Fibroblast of lung (primary cell): Measurements from ENCODE around the gene SMC3. TPM values are rescaled to one million over a fixed set of nuclear protein-coding genes. Genes with fewer than 3 reads are reported as not detected.
"Not testable (repeated sequence)": the region's sequence is repeated elsewhere in the genome, so short reads cannot be mapped to it uniquely, and the experiment has no call there.

Experiments
- DNase-seq, 2 donors: peaks; one replicate each; pipeline versions ENCODE4 v3.0.0 to v3.0.0-alpha.2; 2010; ENCODE audit warnings: low read depth in 2 of 2
- H2AFZ ChIP-seq: 2 replicates; pipeline ENCODE4 v1.5.1; 2012; ENCODE audit warnings: low read length, control low read depth, inconsistent platforms
- H3K27ac ChIP-seq: 2 replicates; pipeline ENCODE4 v1.5.1; 2011; ENCODE audit warnings: low read length, control low read depth; ENCODE audit not compliant: insufficient read depth
- H3K27me3 ChIP-seq: 2 replicates; pipeline ENCODE4 v1.5.1; 2011; ENCODE audit warnings: mild to moderate bottlenecking, low read length; ENCODE audit not compliant: control insufficient read depth, insufficient read depth
- H3K36me3 ChIP-seq: 2 replicates; pipeline ENCODE4 v1.5.1; 2011; ENCODE audit warnings: low read length; ENCODE audit not compliant: control insufficient read depth, insufficient read depth
- H3K4me1 ChIP-seq: 2 replicates; pipeline ENCODE4 v1.5.1; 2011; ENCODE audit warnings: low read length; ENCODE audit not compliant: control insufficient read depth, insufficient read depth; ENCODE audit errors: extremely low read depth
- H3K4me2 ChIP-seq: 2 replicates; pipeline ENCODE4 v1.5.1; 2011; ENCODE audit warnings: low read length, control low read depth; ENCODE audit not compliant: insufficient read depth; ENCODE audit errors: extremely low read depth
- H3K4me3 ChIP-seq, 4 experiments: fragments of 200-600 bp in 1 of 4; sonication (generic) in 1 of 4; replicated peaks in 1 of 4; 2 replicates each; pipeline ENCODE4 v1.5.1; 2011 to 2016; ENCODE audit warnings: low read length in 4 of 4, low read depth in 3 of 4, mild to moderate bottlenecking in 3 of 4, control low read depth in 2 of 4, inconsistent platforms in 1 of 4, mixed read lengths in 1 of 4; ENCODE audit not compliant: insufficient read depth in 1 of 4; ENCODE audit errors: control extremely low read depth in 1 of 4
- H3K79me2 ChIP-seq: 2 replicates; pipeline ENCODE4 v1.5.1; 2012; ENCODE audit warnings: mild to moderate bottlenecking, low read length, inconsistent platforms; ENCODE audit not compliant: control insufficient read depth, insufficient read depth
- H3K9ac ChIP-seq: 2 replicates; pipeline ENCODE4 v1.5.1; 2011; ENCODE audit warnings: mild to moderate bottlenecking, low read length, control low read depth; ENCODE audit not compliant: insufficient read depth
- H3K9me3 ChIP-seq: 2 replicates; pipeline ENCODE4 v1.5.1; 2012; ENCODE audit warnings: low read depth, low read length; ENCODE audit not compliant: control insufficient read depth, insufficient read depth
- H4K20me1 ChIP-seq: 2 replicates; pipeline ENCODE4 v1.5.1; 2011; ENCODE audit warnings: low read length; ENCODE audit not compliant: control insufficient read depth, insufficient read depth; ENCODE audit errors: extremely low read depth
- EZH2 ChIP-seq: IDR thresholded peaks from 2 replicates; pipeline ENCODE4 v1.5.1; 2012; ENCODE audit warnings: low read length, control low read depth, mild to moderate bottlenecking; ENCODE audit errors: missing control alignments
- polyA plus RNA-seq, 2 donors: library from polyadenylated mRNA; depleted of rRNA in 1 of 2; stranded (reverse) in 1 of 2; unstranded in 1 of 2; fragments of >200 nt; gene quantifications; 2 replicates each; pipeline ENCODE4 v1.2.1, GENCODE V29; 2011 to 2012; ENCODE audit warnings: missing spikeins in 1 of 2
- total RNA-seq: library from RNA; depleted of rRNA; stranded (reverse); fragments of >200 nt; gene quantifications from 2 replicates; pipeline ENCODE4 v1.2.1, GENCODE V29; 2014
- TF ChIP-seq, protein P1 (sequence below), 2 donors: IDR thresholded peaks in 1 of 2; conservative IDR thresholded peaks in 1 of 2; 1 replicate in 1 of 2; 2 replicates in 1 of 2; pipeline ENCODE4 v1.5.1; 2011 to 2012; ENCODE audit warnings: low read length in 2 of 2, control low read depth in 1 of 2, inconsistent platforms in 1 of 2, low read depth in 1 of 2, mild to moderate bottlenecking in 1 of 2

Gene SMC3
- total and polyA plus RNA-seq, 2 donors (not counting 1 experiment from before 2014, with no cell fraction given), result 25.9 to 31.9 TPM

DNA sequence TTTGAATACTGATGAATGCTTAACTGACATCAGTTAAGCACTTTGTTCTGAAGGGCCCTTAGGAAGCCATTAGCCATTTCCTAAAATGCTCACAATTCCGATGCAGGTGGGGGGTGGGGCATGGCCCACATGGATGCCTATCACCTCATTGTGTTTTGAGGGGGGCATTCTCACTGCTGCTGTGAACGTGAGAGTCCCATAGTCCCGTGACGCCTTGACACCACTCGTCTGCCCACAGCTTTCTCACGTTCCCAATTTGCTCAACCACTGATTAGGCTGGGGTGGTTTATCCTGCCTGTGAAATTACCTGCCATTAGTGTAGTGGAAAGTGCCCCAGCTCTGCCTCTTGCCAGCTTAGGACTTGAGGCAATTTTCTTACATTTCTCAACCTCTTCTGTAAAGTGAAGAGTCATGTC lies 37.9 kb upstream of the SMC3 start:
- Histone ChIP-seq H3K36me3 (no peaks in the 10 kb centered on the region), H3K4me2 (no peak overlapping the region), H2AFZ (no peak overlapping the region), H3K79me2 (no peaks in the 10 kb centered on the region), H3K4me3 (no peak overlapping the region), H3K9me3 (no peaks in the 10 kb centered on the region), H3K27me3 (no peaks in the 10 kb centered on the region), H3K4me1 (peaks cover 29% of the 10 kb centered on the region), H3K9ac (no peak overlapping the region), H3K27ac (peak overlapping the region; percentile 51), H4K20me1 (no peaks in the 10 kb centered on the region)
- TF ChIP-seq, protein P1, sequence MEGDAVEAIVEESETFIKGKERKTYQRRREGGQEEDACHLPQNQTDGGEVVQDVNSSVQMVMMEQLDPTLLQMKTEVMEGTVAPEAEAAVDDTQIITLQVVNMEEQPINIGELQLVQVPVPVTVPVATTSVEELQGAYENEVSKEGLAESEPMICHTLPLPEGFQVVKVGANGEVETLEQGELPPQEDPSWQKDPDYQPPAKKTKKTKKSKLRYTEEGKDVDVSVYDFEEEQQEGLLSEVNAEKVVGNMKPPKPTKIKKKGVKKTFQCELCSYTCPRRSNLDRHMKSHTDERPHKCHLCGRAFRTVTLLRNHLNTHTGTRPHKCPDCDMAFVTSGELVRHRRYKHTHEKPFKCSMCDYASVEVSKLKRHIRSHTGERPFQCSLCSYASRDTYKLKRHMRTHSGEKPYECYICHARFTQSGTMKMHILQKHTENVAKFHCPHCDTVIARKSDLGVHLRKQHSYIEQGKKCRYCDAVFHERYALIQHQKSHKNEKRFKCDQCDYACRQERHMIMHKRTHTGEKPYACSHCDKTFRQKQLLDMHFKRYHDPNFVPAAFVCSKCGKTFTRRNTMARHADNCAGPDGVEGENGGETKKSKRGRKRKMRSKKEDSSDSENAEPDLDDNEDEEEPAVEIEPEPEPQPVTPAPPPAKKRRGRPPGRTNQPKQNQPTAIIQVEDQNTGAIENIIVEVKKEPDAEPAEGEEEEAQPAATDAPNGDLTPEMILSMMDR (conservative IDR thresholded peaks at IDR 0.05 in 1 of 2, IDR thresholded peaks at IDR 0.05 in 1 of 2; ENCODE audit: low read depth in 1 of 2, low read length in 2 of 2), result no peak
- TF ChIP-seq EZH2, result no peak
- DNase-seq, result no peak

GRCh38 chr10:110530131-110530831 lies 37.2 kb upstream of the SMC3 start:
- Histone ChIP-seq H3K9me3 (no peaks in the 10 kb centered on the region), H3K4me3 (peak overlapping the region in 3 of 4 experiments; percentile 12 to 38 (median 13)), H4K20me1 (no peaks in the 10 kb centered on the region), H3K36me3 (no peaks in the 10 kb centered on the region), H3K27ac (peak overlapping the region; percentile 54), H3K4me2 (peak overlapping the region; percentile 79), H3K27me3 (no peaks in the 10 kb centered on the region), H3K79me2 (no peaks in the 10 kb centered on the region), H3K4me1 (peaks cover 28% of the 10 kb centered on the region), H3K9ac (no peak overlapping the region), H2AFZ (peak overlapping the region; percentile 65)
- peak; percentile 56 to 60 for DNase-seq
- TF ChIP-seq, protein P1 (conservative IDR thresholded peaks at IDR 0.05 in 1 of 2, IDR thresholded peaks at IDR 0.05 in 1 of 2; ENCODE audit: low read depth in 1 of 2, low read length in 2 of 2), result no peak
- no peak for TF ChIP-seq EZH2

- Histone ChIP-seq H4K20me1 (no peaks in the 10 kb centered on the region), H3K9ac (no peak overlapping the region), H3K4me2 (no peak overlapping the region)
Measured at GRCh38 chr10:110531687-110532086, 35.8 kb upstream of the SMC3 start.

GRCh38 chr10:110532628-110533027 lies 34.9 kb upstream of the SMC3 start:
- not testable (repeated sequence) for H3K27me3 ChIP-seq, H3K4me3 ChIP-seq, H3K9ac ChIP-seq, DNase-seq, H3K9me3 ChIP-seq, H3K79me2 ChIP-seq, H4K20me1 ChIP-seq, H3K4me2 ChIP-seq, H3K36me3 ChIP-seq, H3K27ac ChIP-seq, H2AFZ ChIP-seq
- peaks cover 28% of the 10 kb centered on the region for H3K4me1 ChIP-seq

More at GRCh38 chr10:110531687-110532086, 35.8 kb upstream of the SMC3 start:
- Histone ChIP-seq H3K27me3 (no peaks in the 10 kb centered on the region), H3K4me1 (peaks cover 28% of the 10 kb centered on the region), H3K27ac (no peak overlapping the region), H3K79me2 (no peaks in the 10 kb centered on the region), H3K9me3 (no peaks in the 10 kb centered on the region), H3K4me3 (no peak overlapping the region), H3K36me3 (no peaks in the 10 kb centered on the region), H2AFZ (no peak overlapping the region)
- no peak for DNase-seq
- TF ChIP-seq, protein P1 (conservative IDR thresholded peaks at IDR 0.05 in 1 of 2, IDR thresholded peaks at IDR 0.05 in 1 of 2; ENCODE audit: low read depth in 1 of 2, low read length in 2 of 2), result no peak
- no peak for TF ChIP-seq EZH2
